GM19351 (cell line): ENCODE measurements around the gene MAML2.

ENCODE experiments used
- ATAC-seq: cut with Tn5 transposase; IDR thresholded peaks from one replicate; pipeline ENCODE4 v1.9.1; 2021; ENCODE audit warnings: mild to moderate bottlenecking, moderate library complexity; ENCODE audit not compliant: unreplicated experiment

Gene MAML2

GRCh38 chr11:96026310-96026709, 316.7 kb downstream of the MAML2 start:
- ATAC-seq: no peak

GRCh38 chr11:96024666-96025065, 318.3 kb downstream of the MAML2 start:
- no peak for ATAC-seq

GRCh38 chr11:96023275-96023674, 319.7 kb downstream of the MAML2 start:
- no peak for ATAC-seq

GRCh38 chr11:96021901-96022650, 320.9 kb downstream of the MAML2 start:
- no peak for ATAC-seq

GRCh38 chr11:96019810-96020747, 322.9 kb downstream of the MAML2 start:
- ATAC-seq: no peak

- no peak for ATAC-seq
These were observed 323.7 kb downstream of the MAML2 start for GRCh38 chr11:96019281-96019680.

GRCh38 chr11:96017856-96018255, 325.1 kb downstream of the MAML2 start:
- no peak for ATAC-seq

- ATAC-seq: no peak
These were observed 326.0 kb downstream of the MAML2 start for GRCh38 chr11:96016978-96017502.

- no peak for ATAC-seq
These were observed 327.0 kb downstream of the MAML2 start for GRCh38 chr11:96015906-96016565.

GRCh38 chr11:96014217-96014616, 328.8 kb downstream of the MAML2 start:
- ATAC-seq: peak; percentile 26

GRCh38 chr11:96013461-96014213, 329.4 kb downstream of the MAML2 start:
- ATAC-seq: no peak

GRCh38 chr11:96012086-96012824, 330.7 kb downstream of the MAML2 start:
- peak; percentile 88 for ATAC-seq

GRCh38 chr11:96010683-96011082, 332.3 kb downstream of the MAML2 start:
- ATAC-seq: no peak

- ATAC-seq: no peak
These were observed 334.8 kb downstream of the MAML2 start for GRCh38 chr11:96008161-96008720.

- no peak for ATAC-seq
These were observed 337.0 kb downstream of the MAML2 start for GRCh38 chr11:96006037-96006436.

GRCh38 chr11:96004862-96005261, 338.1 kb downstream of the MAML2 start:
- no peak for ATAC-seq

- ATAC-seq: no peak
These were observed 340.2 kb downstream of the MAML2 start for GRCh38 chr11:96002754-96003290.

- ATAC-seq: no peak
These were observed 340.7 kb downstream of the MAML2 start for GRCh38 chr11:96002339-96002738.

GRCh38 chr11:96001037-96001436, 342.0 kb downstream of the MAML2 start:
- ATAC-seq: no peak
